ENCODE measurements around the gene CLSTN1.

Gene CLSTN1

DNA sequence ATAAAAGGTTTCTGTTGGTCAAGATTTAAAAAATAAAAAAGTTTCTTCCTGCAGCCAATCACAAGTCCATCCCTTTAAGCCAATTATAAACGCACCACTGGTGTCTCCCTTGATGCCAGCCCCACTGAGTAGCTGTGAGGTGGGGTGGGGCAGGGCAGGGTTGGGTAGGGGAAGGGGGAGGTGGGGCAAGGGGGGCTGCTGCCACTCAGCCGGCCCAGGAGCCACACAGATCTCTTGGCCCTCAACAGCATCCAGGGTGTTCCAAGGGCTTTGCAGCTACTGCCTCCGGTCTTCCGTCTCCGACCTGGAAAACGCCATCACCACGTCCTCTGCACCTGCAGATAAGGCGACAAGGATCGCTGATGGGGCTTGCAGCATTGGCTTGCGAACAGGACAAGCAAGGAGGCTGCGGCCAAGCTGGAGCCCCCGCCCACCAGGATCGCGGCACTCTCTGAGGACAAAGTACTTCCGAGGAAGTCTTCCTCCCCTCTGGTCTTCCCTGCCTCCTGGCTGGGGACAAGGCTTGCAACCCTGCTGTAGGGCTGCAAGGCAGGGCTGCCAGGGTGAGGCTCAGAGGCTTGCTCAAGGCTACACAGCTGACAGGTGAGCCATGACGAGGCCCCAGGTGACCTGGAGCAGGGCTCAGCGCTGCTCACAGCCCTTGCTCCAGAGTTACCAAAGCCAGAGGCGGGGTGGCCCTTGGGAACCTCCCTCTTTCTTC is 26.8 kb upstream of the CLSTN1 start:
- no peak for DNase-seq

DNA sequence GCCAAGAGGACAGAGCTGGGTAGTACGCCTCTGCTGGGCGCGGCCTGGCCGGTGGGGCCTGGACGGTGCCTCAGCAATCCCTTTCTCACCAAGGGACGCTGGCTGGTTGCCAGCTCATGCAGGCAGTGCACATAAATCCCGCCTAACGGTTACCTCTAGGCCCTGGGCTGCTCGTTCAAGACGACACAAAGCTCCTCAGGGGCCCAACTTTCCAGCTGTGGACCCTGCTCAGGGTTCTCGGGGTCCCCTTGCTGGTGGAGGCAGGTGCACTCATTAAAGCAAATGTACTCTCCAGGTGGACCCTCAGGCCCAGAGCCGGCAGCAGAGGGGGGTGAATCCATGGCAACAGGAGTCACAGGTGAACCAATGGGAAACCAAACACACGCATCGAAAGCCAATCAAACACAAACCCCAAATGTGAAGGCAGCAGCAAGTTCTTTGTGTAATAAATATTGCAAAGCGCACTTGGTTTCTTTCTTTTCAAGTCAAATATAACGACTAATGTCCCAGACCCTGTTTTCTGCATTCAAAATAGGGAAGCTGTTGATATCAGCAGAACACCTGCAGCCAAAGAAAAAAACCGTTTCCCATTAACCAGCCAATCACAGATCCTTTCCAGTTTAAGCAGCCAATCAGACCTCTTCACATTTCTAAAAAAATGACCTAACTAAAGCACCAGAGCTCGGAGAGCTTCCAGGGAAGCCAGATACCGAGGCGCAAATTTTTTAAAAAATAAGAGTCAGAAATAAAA is 26.1 kb upstream of the CLSTN1 start:
- DNase-seq = no peak

DNA sequence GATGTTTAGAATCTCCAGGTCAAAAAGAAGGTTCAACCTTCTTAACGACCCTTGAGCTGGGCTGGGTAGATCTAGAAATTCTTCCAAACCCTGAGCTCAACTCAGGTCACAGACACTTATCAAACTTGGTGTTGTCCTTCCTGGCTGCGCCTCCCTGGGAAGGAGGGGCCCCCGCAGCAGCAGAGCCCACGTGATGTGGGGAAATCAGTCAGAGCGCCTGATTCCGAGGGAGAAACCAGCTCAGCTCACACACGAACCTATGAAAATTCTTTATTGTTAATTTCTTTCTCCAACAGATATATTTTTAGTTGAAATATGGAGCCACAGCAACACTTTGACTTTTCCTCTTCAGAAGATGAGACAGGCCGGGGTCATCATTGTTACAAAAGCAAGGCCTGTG is 24.3 kb upstream of the CLSTN1 start:
- DNase-seq = no peak

DNA sequence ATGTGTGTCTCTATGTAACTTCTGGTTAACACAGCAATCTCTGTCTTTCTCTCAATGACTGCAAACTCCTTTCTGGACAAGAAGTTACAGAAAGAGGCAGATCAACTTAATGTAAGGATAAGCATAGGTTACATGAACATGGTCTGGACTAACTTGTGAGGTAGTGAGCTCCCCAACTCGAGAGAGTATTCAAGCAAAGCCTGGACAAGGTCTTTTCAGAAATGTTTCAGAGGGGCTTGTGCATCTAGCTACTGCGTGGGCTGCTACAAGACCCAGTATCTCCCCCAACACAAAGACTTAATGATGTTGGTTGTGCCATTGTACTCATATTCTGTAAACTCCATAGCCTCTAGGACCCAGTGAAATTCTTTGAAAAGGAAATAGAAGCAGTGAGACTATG is 23.5 kb upstream of the CLSTN1 start:
- no peak for DNase-seq

- DNase-seq = no peak
Measured at GRCh38 chr1:9846611-9847171, 22.9 kb upstream of the CLSTN1 start.

DNA sequence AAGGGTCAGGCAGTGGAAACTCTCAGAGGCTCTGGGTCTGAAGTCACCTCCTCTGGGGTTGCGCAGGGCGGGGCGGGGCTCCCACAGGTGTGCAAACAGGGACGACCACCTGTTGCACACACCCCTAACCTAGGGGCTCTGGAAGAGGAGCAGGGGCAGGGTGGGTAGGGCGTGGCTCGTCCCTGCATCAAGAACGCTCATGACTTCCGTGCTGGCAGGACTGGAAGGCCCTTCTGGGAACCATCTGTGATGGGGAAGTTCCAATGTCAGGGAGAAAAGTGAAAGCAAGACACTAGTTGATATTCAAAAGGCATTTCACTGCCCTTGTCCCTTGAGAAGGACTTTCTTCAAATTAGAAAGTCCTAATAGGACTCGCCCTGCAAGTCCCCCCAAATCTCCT is 22.1 kb upstream of the CLSTN1 start:
- DNase-seq = no peak

- DNase-seq = no peak
Measured at GRCh38 chr1:9844756-9845155, 21.0 kb upstream of the CLSTN1 start.

- DNase-seq = no peak
Measured at GRCh38 chr1:9844106-9844505, 20.3 kb upstream of the CLSTN1 start.

- peak in 1 of 2 experiments; percentile 77 for DNase-seq
Measured at GRCh38 chr1:9843576-9843945, 19.8 kb upstream of the CLSTN1 start.

- peak in 1 of 2 experiments; percentile 28 for DNase-seq
Measured at GRCh38 chr1:9842781-9843575, 19.2 kb upstream of the CLSTN1 start.

DNA sequence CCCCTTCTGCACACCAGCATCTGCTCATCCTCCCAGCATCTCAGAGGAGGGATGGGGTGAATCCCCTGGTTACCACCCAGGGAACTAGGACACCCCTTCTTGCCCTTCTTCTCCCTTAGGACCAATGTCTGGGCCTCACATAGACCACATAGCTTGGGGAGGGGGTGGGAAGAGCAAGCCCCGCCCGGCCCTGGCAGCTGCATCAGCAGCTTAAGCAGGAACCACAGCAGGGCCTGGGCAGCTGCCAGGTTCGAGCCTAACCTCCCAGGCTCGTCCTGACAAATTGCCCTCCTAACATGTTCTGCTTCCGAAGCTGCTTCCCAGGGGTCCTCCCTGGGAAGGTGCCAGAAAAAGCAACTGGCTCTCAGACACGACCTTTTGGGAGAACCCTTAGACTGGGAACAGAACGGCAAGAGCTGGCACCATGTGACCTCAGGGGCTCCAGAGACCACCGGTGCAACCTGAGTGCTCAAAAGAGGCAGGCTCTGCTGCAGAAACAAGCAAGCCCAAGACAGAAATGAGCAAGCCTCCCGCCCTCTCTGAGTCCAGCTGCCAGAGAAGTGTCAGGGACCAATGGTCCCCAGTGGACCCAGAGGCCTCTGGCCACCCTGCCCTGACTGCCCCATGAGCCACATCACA is 18.4 kb upstream of the CLSTN1 start:
- DNase-seq = no peak

DNA sequence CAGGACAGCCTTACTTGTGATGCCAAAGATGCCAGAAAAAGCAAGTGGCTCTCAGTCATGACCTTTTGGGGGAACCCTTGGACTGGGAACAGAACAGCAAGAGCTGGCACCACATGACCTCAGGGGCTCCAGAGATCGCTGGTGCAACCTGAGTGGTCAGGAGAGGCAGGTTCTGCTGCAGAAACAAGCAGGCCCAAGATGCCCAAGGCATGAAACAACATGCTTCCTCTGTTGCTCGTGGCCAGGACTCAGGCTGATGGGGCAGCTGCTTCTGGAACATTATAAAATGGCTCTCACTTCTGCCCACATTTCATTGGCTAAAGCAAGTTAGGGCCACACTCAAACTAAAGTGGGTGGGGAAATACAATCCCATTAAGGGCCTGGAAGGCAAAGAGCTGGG is 17.7 kb upstream of the CLSTN1 start:
- DNase-seq = no peak

DNA sequence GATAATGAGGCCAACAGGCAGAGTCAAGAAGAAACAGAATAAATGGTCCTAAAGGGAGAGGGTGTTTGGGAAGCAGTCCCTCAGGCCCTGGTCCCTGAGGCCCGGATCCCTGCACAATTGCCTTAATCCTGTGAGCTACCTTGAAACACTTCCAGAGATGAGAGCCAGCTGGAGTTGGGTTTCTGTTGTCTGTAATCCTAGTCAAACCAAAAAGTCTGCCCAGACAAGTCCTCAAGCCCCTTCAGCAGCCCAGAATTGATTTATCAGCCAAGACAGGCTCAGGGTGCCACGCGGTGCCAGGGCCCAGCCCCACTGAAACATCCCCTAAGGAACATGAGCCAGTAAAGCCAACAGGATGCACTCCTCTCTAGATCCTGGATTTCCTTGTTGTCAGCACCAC is 16.4 kb upstream of the CLSTN1 start:
- no peak for DNase-seq

DNA sequence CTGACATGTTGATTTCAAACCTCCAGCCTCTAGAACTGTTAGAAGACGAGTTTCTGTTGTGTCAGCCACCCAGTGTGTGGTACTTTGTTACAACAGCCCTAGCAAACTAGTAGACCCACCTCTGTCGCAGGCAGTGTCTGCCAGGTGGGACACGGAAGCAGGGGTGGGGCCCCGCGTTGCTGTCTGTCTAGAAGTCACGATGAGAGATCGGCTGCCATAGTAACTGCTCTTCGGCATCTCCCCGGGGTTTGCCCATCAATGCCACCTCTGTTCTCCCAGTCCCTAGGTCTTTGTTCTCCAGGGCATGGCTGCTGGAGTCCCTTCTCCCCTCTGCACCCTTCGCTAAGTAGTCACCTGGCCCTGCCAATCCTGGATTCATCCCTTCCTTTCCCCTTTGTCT is 15.2 kb upstream of the CLSTN1 start:
- peak; percentile 35 to 39 for DNase-seq

DNA sequence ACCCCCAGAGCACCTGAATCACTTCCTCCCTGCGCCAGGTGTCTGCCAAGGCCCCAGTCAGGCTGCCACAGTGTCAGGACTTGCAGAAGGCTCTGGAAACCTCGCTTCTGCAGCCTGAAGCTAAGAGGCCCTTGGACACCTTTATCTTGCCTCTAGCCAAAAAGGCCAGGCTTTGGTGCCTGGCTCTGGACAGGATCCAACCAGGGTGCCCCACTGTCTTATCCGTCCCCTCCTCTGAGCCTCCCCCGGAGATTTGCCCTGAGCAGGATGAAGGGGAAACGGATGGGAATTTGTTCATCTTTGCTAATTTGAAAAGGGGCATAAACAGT is 12.8 kb upstream of the CLSTN1 start:
- no peak for DNase-seq

- DNase-seq = peak; percentile 43 to 79
Measured at GRCh38 chr1:9835758-9836631, 12.2 kb upstream of the CLSTN1 start.

DNA sequence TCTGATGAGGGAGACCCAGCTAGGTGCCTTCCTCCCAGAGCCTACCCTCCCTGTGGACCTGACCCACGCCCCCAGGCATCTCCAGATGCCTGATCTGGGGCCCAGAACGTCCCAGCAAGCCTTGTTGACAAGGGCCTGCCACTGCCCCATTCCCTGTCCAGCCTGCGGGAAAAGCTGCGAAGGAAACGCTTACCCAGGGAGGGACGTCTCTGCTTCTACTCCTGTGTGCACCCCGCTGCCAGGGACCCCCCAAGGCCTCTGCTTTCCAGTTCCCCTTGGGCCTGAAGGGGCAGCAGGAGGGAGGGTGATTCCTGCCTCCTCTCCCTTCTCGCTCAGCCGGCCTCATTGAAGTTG is 11.6 kb upstream of the CLSTN1 start:
- DNase-seq = no peak

DNA sequence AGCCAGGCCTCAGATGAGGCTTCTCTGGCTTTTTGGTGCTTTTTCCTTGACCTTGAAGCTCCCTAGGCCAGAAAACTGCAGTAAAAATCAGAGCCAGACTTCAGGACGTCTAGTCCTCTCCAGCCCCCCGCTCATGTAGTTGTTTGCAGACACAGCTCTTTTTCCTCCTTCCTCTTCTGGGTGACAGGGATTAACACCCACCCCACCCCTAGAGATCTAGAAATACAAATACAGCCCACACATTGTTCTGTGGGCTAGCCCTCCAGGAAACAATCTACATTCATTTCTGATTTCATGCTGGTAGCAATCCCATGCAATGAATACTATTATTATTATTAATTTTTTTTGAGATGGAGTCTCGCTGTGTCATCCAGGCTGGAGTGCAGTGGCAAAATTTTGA is 9.9 kb upstream of the CLSTN1 start:
- DNase-seq = no peak

- DNase-seq = no peak
Measured at GRCh38 chr1:9827558-9828185, 3.9 kb upstream of the CLSTN1 start.

- DNase-seq = no peak
Measured at GRCh38 chr1:9826616-9827015, 2.9 kb upstream of the CLSTN1 start.

DNA sequence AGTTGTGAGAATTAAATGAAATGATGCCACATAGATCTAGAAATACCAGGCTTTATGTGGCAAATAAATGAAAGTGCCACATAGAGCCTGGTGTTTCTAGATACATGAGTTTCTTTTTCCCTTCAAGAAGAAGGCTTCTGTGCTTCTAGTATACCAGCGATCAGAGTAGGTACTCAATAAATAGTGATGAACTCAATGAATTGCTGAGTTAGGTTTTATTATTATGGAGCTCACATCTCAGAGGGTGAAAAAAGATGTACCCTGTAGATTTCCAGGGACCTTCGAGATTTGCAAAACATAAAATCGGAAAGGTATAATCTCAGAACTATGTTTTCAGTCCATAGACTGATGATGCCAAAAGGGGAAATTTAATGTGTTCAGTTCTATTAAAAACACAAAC is 2.3 kb upstream of the CLSTN1 start:
- DNase-seq = no peak

Data from NCI-H526 (cell line).